GM18858 (cell line): Measurements from ENCODE around the gene MNS1.
"Not testable (repeated sequence)": the region's sequence is repeated elsewhere in the genome, so short reads cannot be mapped to it uniquely, and the experiment has no call there.

Source experiments
- ATAC-seq: cut with Tn5 transposase; IDR thresholded peaks from one replicate; pipeline ENCODE4 v1.9.1; 2021; ENCODE audit not compliant: unreplicated experiment

The MNS1 gene, protein sequence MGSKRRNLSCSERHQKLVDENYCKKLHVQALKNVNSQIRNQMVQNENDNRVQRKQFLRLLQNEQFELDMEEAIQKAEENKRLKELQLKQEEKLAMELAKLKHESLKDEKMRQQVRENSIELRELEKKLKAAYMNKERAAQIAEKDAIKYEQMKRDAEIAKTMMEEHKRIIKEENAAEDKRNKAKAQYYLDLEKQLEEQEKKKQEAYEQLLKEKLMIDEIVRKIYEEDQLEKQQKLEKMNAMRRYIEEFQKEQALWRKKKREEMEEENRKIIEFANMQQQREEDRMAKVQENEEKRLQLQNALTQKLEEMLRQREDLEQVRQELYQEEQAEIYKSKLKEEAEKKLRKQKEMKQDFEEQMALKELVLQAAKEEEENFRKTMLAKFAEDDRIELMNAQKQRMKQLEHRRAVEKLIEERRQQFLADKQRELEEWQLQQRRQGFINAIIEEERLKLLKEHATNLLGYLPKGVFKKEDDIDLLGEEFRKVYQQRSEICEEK

DNA sequence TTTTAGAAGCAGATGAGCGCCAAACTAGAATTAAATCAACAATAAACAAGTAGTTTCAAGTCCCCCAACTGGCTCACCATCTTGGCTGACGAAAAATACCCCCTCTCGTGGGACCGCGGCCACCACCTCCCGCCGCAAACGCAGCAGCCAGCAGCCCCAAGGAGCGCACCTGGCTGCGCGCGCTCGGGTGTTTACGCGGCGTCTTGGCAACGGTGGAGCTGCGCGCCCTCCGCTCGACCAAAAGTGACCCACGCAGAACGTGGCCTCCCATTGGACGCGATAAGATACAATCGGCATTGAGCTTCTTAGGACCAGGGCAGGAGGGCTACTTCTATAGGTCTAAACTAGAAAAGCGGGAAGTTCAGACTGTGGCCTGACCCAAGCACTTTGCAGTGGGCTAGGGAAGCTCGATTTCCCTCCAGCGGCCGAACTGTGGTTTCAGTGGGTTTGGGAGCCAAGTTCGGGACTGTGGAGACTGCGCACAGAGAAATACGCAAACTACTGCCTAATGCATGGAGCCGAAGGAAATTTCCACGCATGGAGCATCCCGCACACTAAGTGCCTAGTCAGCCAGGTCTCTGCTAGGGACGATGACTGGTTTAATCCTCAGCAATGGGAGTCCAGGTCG lies at the start of gene MNS1:
TSS of gene MNS1 (minus strand) at position 245 of the 628 bp plus-strand sequence. CDS start at position 80, 165 bp downstream.
- peak; percentile 94 for ATAC-seq

DNA sequence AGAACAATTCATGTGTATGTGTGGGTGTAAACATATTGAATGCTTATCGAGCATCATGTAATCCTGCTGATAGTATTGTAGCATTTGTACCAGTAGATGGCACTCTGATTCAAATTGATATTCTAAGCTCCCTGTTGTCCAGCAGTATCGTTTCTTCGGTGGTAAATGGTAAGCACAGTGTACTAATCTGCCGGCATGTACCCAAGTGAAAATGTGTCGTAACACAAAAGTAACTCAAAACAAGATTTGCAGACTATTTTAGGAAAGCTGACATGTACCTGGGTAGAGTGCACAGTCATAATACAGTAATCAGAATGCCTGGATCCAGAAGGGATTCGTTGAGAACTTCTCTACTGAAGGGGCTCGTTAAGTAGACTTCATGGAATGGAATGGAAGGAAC lies 31.7 kb upstream of the MNS1 start:
- ATAC-seq, result peak; percentile 66

DNA sequence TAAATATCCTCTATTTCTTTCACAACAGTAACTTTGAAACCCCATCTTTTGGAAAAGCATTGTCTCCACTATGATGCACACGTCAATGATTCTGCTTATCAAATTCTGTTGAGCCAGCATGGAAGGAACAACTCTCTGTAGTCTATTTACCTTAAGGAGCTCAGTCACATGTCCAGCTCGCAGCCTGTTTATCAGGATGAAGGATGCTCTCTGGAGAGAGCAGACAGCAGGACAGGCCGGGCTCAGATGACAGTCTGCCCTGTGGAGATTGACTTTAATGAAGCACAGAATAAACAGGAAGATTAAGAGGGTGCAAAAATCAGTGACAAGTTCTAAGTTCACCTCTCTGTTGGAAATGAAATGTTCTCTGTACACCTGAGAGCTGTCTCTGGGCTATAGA lies 30.6 kb upstream of the MNS1 start:
- no peak for ATAC-seq

DNA sequence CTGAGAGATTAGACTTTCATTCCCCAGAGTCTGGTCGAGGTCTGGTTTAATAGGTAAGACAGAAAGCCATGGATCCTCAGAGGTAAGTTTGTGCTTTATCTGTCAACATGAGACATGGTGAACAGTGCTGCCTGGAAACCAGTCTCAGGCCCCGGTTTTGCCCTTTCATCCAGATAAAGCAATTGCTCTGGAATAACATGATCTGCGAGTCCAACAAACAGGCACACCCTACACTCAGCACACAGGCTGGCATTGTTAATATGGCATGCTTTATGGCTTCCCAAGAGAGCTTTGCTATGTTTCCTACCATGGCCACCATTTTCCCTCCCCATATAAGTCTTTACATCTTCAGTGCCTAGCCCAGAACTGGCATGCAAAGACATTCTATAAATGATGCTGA lies 30.1 kb upstream of the MNS1 start:
- no peak for ATAC-seq

DNA sequence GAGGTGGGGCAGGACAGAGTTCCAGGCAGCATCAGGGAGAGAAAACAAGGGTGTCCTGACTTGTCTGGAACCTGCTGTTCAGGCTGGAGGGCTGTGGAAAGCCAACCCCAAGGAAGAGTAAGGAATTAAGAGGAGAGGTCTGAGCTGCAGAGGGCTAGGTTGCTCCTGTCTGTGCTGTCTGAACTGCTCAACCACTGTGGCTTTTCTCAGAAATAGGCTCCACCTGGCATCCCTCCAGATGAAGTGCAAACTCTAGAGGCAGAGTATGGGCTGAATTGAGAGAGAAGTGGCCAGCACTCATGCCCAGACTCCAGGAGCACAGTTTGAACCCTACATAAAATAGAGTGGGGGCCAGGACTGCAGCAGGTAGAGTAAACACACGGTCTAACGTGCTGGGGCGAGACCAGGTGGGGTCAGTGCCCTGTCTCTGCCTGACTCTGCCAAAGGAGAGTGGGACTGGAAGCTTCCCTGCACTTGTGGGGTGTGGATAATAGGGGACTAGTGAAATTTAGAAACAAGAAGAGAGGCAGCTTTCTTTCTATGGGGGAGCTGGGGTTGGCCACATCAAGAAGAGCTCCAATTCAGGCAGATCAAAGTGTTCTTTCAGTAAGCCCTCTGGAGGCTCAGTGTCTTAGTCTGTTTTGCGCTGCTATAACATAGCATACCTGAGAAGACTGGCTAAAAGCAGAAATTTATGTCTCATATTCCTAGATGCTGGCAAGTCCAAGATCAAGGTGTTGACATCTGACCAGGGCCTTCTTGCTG lies 28.0 kb upstream of the MNS1 start:
- no peak for ATAC-seq

DNA sequence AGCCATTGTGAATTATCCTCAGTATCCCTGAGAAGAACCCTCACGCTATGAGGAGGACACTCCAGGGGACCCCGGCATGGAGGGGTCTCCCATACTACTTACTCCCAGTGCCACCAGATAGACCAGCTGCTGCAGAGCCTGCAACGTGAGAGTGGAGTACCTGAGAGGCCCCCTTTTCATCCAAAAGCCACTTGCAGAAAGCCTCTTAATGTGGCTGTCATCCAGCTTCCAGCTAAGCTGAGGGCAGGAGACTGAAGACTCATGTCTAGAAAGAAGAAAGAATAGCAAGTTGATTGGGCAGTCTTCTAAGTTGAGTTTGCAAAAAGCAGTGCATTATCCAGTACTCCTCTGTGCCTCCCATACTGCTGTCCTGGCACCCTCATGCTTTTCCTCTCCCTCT lies 27.3 kb upstream of the MNS1 start:
- no peak for ATAC-seq

DNA sequence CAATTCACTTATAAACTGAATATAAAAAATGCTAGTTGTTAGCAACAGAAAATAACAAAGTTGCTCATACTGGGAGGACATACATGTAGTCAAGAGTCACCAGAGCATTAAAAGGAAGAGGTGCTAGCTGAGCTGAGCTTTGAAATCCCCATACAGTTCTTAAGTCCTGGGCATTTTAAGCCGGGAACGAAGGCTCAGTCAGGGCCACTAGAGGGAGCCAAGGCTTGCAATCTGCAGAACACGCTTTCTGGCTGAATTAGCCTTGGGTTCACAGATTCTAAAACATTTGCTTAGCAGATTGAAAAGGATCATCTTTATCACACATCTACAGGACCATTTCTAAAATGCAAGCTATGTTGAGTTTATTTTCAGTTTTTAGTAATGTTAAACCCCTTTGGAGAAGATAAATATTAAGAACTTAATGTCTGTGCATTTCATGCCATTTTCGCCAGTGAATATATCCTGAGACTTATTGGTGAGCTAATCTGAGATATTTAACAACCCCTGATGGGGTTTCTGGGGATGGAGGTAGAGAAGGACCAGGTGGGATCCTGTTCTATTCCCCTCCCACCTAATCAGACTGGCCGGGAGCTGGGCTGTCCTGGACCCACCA lies 26.3 kb upstream of the MNS1 start:
- peak; percentile 47 for ATAC-seq

DNA sequence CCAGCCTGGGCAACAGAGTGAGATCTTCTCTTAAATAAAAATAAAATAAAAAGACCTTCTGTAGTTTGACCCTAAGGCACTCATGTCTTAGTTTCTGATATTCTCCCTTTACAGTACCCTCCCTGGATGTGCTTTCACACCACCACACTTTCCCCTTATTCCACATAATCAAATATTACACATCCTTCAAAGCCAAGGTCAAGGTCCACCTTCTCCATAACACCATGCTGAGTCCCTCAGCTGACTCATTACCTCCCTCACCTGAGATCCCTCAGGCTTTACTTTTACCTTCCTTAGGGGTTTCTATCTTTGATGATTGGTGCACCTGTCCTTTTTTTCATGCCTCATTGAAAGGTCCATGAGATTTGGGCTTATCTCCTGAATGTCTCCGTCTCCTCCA lies 25.5 kb upstream of the MNS1 start:
- no peak for ATAC-seq

DNA sequence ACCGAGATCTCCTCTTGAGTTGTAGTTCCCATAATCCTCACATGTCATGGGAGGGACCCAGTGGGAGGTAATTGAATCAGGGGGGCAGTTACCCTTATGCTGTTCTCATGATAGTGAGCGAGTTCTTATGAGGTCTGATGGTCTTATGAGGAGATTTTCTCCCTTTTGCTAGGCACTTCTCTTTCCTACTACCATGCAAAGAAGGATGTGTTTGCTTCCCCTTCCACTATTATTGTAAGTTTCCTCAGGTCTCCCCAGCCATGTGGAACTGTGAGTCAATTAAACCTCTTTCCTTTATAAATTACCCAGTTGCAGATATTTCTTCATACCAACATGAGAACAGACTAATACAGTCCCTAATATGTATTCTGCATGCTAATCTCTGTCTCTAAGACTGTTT lies 21.3 kb upstream of the MNS1 start:
- ATAC-seq, result not testable (repeated sequence)

DNA sequence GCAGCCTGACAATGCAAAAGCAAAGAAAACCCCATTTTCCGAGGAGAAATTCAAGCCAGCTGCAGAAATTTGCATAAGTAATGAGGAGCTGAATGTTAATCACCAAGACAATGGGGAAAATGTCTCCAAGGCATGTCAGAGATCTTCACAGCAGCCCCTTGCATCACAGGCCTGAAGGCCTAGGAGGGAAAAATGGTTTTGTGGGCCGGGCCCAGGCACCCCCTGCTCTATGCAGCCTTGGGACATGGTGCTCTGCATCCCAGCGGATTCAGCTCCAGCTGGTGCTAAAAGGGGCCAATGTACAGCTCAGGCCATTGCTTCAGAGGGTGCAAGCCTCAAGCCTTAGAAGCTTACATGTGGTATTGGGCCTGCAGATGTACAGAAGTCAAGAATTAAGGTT lies 20.5 kb upstream of the MNS1 start:
- ATAC-seq, result not testable (repeated sequence)

DNA sequence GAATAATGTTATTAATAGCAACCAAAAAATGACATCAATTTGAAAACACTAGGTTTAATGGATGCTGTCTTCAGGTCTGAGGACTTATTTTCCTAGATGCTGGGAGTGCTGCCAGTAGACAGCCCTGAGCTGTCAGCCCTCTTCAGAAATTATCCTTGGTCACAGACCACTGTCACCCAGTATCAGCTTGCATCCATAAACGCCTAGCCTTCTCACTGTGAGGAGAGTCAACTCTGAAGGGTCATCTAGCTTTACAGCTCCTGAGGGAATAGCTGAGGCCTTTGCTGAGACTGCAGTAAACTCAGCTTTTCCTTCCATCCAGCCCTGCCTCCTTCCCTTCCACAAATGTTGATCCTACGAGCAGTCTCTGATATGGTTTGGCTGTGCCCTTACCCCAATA lies 19.4 kb upstream of the MNS1 start:
- ATAC-seq, result no peak

DNA sequence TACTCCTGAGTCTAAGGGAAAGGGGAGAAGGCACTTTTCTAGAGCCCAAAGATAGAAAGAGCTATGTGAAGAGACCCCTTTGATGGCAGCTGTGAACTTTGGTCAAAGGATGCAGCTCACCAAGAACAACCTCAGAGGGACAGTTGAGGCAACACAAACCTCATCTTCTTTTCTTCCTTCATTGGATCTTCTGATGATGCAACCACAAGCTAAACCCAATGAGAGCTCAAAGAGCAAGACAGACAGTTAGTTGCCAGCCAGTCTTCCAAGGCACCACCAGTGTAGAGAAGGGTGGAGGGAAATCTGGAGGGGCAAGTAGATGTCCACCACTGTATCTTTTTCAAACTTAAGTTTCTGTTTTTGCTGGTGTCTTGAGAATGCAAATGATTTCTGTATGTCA lies 10.4 kb upstream of the MNS1 start:
- no peak for ATAC-seq

DNA sequence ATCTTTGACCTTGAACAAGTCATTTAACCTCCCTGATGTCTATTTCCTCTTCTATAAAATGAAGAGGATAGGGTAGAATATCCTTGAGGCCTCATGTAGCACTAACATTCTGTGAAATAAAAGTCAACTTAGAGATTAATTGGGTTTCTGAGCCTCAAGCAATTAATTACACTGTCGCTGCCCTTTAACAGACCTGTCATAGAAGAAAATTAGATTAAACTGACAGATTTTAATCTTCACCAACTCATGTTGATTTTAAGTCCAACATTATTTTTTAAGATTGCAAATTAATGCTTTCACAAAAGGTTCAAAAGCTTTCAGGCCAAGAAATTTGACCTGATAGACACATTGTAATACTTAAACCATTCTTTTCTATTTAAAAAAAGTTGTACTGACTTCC lies 8.1 kb upstream of the MNS1 start:
- ATAC-seq, result no peak

DNA sequence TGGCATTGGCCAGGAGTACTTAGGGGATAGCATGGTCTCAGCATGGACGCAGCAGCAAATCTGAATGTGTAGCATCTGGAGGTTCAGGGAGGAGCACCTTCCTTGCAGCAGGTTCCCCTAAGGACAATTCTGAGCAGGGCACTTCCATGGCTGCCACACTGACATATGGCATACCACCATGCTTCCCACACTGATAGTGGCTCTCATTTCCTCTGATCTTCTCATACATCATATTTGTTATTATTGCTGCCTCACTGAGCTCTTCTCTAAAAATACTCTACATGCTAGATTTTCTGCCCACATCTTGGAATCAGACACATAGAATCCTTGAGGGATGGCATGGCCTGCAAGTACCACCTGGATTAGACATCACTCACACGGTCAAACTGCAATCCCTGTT lies 7.3 kb upstream of the MNS1 start:
- ATAC-seq, result no peak

DNA sequence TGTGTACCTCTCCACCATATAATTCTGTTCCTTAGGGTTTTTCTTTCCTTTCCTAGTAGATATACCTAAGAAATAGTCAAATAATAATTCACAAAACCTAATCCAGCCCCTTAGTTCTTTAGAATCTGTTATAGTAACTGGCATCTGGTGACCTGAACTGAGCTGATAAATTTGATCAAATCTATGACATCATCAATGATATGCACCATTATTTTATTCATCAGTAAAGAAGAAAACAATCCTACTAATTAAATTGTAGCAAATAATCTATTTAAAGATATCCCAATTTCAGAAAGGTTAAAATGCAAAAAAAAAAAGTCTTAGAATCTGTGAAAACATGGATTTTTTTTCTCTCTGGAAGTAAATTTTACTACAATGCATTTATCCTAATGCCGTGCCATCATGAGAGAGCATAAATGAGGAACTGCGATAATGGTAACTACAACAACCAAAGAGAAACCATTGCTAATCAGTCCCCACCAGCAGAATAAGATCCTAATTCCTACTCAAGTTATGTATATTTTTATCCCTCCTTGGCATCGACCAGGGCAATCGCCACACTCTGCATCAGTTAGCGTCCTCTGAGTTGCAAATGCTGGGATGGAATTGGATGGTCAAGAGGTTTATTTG lies 6.6 kb upstream of the MNS1 start:
- ATAC-seq, result no peak

DNA sequence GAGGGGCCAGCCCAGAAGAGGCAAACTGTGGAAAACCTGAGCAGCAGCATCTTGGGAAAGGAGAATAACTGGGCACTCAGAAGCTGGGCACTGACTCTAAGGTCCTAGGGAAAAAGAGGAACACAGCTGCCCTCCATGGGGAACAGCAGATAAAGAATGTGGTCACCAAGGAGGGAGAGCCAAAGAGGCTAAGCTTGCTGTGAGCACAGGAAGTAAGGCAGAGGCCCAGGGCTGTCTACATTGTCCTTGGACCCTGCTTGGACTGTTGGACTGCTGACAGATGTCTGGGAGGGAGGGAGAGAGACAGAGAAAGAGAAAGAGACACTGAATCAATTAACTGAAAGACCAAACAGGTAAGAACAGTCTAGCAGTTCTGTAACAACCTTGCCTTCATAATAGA lies 4.5 kb upstream of the MNS1 start:
- ATAC-seq, result no peak

DNA sequence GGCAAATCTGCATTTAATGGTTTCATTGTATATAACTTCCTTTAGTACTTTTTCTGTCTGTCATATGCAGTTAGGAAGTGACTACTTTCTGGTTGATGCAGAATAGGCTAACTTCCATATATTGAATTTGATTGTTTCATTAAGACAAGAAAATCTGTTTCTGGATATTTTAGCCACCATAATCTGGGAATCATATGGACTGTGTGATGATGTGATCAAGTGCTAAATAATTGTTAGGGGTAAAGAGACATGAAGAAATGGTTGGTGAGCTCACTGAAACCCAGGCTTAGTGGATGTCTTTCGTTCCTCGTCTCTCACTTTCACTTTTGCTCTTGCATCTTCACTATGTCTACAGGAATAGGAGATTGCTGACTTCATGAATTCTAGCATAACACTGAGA lies 3.5 kb upstream of the MNS1 start:
- peak; percentile 52 for ATAC-seq

DNA sequence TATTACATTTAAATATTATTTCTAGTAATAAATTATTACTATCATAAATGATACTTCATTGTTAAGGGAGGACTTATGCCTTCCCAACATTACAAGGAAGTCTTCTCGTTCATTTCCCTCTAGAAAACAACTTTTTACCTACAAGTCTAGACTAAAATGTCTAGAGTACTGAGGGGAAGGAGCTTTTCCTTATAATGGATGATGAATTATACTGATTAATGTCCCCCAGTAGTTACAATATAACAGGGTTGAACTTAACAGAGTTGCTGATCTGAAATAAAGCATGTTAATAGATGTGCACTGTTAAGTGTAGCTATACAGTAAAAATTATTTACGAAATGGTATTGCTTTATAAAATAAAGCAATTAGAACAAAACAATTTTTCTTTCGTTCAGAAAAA lies 2.7 kb upstream of the MNS1 start:
- no peak for ATAC-seq

DNA sequence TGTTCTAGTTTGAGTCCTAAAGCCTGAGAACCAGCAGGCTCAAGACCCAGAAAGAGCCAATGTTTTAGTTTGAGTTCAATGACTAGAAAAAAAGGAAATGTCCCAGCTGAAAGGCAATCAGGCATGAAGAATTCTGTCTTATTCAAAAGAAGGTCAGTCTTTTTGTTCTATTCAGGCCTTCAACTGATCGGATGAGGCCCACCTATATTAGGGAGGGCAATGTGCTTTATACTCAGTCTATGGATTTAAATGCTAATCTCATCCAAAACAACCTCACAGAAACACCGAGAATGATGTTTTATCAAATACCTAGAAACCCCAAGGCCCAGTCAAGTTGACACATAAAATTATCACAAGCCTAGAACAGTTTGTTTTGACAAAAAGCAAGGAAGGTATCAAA lies 4.0 kb downstream of the MNS1 start:
- ATAC-seq, result no peak

DNA sequence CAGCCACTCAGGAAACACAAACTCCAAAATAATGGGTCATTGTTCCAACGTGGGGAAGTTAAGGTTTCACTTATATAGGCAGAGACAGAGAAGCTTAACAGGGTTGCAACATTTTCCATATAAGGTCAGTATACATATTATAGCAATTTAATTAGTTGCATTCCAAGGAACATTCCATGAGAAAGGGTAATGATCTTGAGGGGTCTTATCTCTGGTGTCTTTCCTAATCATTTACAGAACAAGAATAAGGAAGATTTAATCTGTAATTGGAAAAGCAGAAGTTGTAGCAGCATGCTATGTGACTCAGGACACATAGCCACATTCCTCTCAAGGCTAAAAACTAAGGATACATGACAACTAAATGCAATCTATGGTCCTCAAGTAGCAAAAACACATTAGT lies 4.9 kb downstream of the MNS1 start:
- no peak for ATAC-seq

DNA sequence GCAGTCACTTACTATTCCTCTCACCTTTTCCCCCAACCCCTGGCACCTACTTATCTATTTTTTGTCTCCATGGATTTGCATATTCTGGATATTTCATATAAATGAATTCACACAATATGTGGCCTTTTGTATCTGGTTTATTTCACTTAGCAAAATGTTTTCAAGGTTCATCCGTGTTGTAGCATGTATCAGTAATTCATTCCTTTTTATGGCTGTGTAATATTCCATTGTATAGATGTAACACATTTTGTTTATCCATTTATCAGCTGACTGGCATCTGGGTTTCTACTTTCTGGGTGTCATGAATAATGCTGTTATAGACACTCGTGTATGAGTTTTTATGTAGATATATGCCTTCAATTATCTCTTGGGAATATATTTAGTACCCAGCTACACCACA lies 5.8 kb downstream of the MNS1 start:
- no peak for ATAC-seq
